Kidney tubule cell (primary cell): ENCODE results near the gene MAPK4.

Experiments
- DNase-seq: peaks from one replicate; pipeline ENCODE4 v3.0.0-alpha.2; 2018; ENCODE audit warnings: low spot score

Gene MAPK4

GRCh38 chr18:50721451-50722120 lies 161.7 kb downstream of the MAPK4 start:
- no peak for DNase-seq

- DNase-seq, result no peak
Observed at GRCh38 chr18:50722311-50722710, 162.4 kb downstream of the MAPK4 start.

- DNase-seq, result no peak
Observed at GRCh38 chr18:50724751-50725151, 164.9 kb downstream of the MAPK4 start.

GRCh38 chr18:50726960-50727589 lies 167.2 kb downstream of the MAPK4 start:
- DNase-seq, result no peak

- no peak for DNase-seq
Observed at GRCh38 chr18:50727721-50728471, 168.0 kb downstream of the MAPK4 start.

GRCh38 chr18:50729376-50729775 lies 169.5 kb downstream of the MAPK4 start:
- no peak for DNase-seq

GRCh38 chr18:50729986-50730385 lies 170.1 kb downstream of the MAPK4 start:
- no peak for DNase-seq

GRCh38 chr18:50734342-50734741 lies 174.5 kb downstream of the MAPK4 start:
- DNase-seq, result no peak

- no peak for DNase-seq
Observed at GRCh38 chr18:50734886-50735285, 175.0 kb downstream of the MAPK4 start.

GRCh38 chr18:50737127-50737526 lies 177.2 kb downstream of the MAPK4 start:
- DNase-seq, result no peak

GRCh38 chr18:50738098-50738757 lies 178.3 kb downstream of the MAPK4 start:
- no peak for DNase-seq

GRCh38 chr18:50742952-50743351 lies 183.1 kb downstream of the MAPK4 start:
- DNase-seq, result no peak

GRCh38 chr18:50744253-50744652 lies 184.4 kb downstream of the MAPK4 start:
- DNase-seq, result no peak

GRCh38 chr18:50745945-50746344 lies 186.1 kb downstream of the MAPK4 start:
- no peak for DNase-seq

GRCh38 chr18:50747849-50748242 lies 188.0 kb downstream of the MAPK4 start:
- DNase-seq, result no peak

- no peak for DNase-seq
Observed at GRCh38 chr18:50748243-50749229, 188.6 kb downstream of the MAPK4 start.

- no peak for DNase-seq
Observed at GRCh38 chr18:50749421-50749820, 189.5 kb downstream of the MAPK4 start.

- no peak for DNase-seq
Observed at GRCh38 chr18:50749945-50750344, 190.1 kb downstream of the MAPK4 start.

GRCh38 chr18:50750546-50750945 lies 190.7 kb downstream of the MAPK4 start:
- DNase-seq, result no peak

GRCh38 chr18:50751490-50751889 lies 191.6 kb downstream of the MAPK4 start:
- no peak for DNase-seq

GRCh38 chr18:50751947-50752346 lies 192.1 kb downstream of the MAPK4 start:
- no peak for DNase-seq
